Measurements from ENCODE around the gene SOX1. TPM values are rescaled to one million over a fixed set of nuclear protein-coding genes. Genes with fewer than 3 reads are reported as not detected.

SOX1 gene
- total RNA-seq, 2 experiments from 2014 or later = not detected

DNA sequence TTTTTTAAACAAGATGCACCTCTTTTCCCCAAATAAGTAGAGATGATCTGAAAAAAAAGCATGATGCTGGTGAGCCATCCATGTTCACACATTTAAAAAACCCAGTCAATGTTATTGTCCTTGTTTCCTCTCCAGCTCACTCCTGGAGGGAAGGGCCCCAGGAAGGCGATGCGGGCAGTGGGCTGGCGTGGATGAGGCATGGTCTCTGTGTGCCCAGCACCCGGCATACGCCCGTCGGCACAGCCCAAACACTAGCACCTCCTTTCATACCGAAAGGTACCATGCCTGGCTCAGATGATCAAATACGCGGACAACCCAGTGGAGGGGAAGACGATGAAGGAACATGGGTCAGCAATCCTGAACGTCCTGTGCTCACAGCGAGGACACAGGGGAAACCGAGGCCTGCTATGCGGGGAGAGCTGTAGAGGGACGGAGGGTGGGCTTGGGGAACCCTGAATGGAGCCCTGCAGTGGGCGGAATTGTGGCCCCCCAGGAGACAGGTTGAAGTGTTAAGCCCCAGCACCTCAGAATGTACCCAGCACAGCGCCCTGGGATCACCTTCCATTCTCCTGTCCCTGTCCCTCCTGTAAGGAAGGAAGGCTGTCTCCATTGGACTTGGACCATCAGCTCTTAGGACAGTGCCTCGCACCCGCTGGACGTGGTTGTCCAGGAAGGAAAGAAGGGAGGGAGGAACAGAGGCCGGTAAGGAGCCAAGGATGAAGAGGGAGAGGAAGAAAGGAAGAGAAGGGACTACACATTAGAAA is 49.4 kb downstream of the SOX1 start:
- POLR2A ChIA-PET = no interaction called here
- CTCF ChIA-PET (ENCODE audit: unreplicated experiment) = no interaction called here
- BruUV-seq (replicated peaks) = no TSS peak
- no peaks in the 10 kb centered on the region for H3K79me2 ChIP-seq (ENCODE audit: insufficient read depth, low read depth, low read length)
- H3K27ac ChIP-seq (ENCODE audit: low read depth, low read length, poor library complexity, severe bottlenecking) = no peak overlapping the region
- no peaks in the 10 kb centered on the region for H4K20me1 ChIP-seq (ENCODE audit: insufficient read depth, low read length)
- H3K4me2 ChIP-seq (ENCODE audit: low read length) = no peak overlapping the region
- TF ChIP-seq, protein P1, sequence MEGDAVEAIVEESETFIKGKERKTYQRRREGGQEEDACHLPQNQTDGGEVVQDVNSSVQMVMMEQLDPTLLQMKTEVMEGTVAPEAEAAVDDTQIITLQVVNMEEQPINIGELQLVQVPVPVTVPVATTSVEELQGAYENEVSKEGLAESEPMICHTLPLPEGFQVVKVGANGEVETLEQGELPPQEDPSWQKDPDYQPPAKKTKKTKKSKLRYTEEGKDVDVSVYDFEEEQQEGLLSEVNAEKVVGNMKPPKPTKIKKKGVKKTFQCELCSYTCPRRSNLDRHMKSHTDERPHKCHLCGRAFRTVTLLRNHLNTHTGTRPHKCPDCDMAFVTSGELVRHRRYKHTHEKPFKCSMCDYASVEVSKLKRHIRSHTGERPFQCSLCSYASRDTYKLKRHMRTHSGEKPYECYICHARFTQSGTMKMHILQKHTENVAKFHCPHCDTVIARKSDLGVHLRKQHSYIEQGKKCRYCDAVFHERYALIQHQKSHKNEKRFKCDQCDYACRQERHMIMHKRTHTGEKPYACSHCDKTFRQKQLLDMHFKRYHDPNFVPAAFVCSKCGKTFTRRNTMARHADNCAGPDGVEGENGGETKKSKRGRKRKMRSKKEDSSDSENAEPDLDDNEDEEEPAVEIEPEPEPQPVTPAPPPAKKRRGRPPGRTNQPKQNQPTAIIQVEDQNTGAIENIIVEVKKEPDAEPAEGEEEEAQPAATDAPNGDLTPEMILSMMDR (conservative IDR thresholded peaks at IDR 0.05; ENCODE audit: low read length) = no peak
- TF ChIP-seq EZH2phosphoT487 (IDR thresholded peaks at IDR 0.05; ENCODE audit: borderline replicate concordance, low read depth, low read length) = no peak
- no peaks in the 10 kb centered on the region for H3K9me2 ChIP-seq (ENCODE audit: insufficient read depth, low read length)
- H2AFZ ChIP-seq (ENCODE audit: low read length) = no peak overlapping the region
- no peak overlapping the region for H3K4me3 ChIP-seq (ENCODE audit: low read depth, low read length, poor library complexity, severe bottlenecking)
- no peaks in the 10 kb centered on the region for H3K4me1 ChIP-seq (ENCODE audit: insufficient read depth, low read length, poor library complexity, severe bottlenecking)
- intact Hi-C loops (cut with micrococcal nuclease; ENCODE audit: unreplicated experiment) = no loop called here
- no peaks in the 10 kb centered on the region for H3K9me3 ChIP-seq (ENCODE audit: low read length)
- H3K36me3 ChIP-seq (ENCODE audit: insufficient read depth, low read length) = no peaks in the 10 kb centered on the region
- no peak for DNase-seq (ENCODE audit: low spot score)

DNA sequence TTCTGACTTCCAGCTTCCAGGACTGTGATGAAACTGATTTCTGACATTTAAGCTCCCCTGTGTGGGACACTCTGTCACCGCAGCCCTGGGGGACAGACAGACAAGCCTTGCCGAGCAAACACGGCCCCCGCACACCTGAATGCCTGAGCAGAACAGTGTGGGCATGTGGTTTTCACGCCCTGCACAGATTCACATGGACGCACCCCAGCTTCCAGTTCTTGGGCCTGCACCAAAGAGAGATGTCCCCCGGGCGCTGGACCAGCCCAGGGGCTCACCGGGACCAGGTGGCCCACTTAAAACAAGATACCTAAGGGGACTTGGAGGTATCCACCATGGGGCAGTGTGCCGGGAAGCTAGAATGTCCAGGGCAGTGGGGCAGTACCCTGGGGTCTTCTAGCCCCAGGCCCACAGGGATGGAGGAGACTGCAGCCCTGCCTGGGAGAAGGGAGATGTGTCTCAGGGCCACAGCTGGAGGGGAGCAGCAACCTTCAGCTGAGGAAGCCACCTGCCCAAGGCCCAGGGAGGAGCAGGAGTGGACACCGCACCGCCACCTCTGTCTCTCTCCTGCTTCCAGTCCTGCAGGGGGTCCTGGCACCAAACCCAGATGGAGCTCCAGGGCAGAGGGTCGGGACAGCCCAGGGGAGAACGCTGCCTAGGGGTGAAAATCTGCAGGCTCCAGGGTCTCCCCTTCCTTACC is 50.5 kb downstream of the SOX1 start:
- Histone ChIP-seq H4K20me1 (ENCODE audit: insufficient read depth, low read length) (no peaks in the 10 kb centered on the region), H3K9me2 (ENCODE audit: insufficient read depth, low read length) (no peaks in the 10 kb centered on the region), H3K36me3 (ENCODE audit: insufficient read depth, low read length) (no peaks in the 10 kb centered on the region), H2AFZ (ENCODE audit: low read length) (no peak overlapping the region), H3K4me2 (ENCODE audit: low read length) (no peak overlapping the region), H3K79me2 (ENCODE audit: insufficient read depth, low read depth, low read length) (no peaks in the 10 kb centered on the region), H3K9me3 (ENCODE audit: low read length) (no peaks in the 10 kb centered on the region), H3K27ac (ENCODE audit: low read depth, low read length, poor library complexity, severe bottlenecking) (no peak overlapping the region), H3K4me1 (ENCODE audit: insufficient read depth, low read length, poor library complexity, severe bottlenecking) (no peaks in the 10 kb centered on the region), H3K4me3 (ENCODE audit: low read depth, low read length, poor library complexity, severe bottlenecking) (no peak overlapping the region)
- DNase-seq (ENCODE audit: low spot score) = no peak
- intact Hi-C loops (cut with micrococcal nuclease; ENCODE audit: unreplicated experiment) = no loop called here
- CTCF ChIA-PET (ENCODE audit: unreplicated experiment) = no interaction called here
- BruUV-seq (replicated peaks) = no TSS peak
- TF ChIP-seq, protein P1 (conservative IDR thresholded peaks at IDR 0.05; ENCODE audit: low read length) = no peak
- no peak for TF ChIP-seq EZH2phosphoT487 (IDR thresholded peaks at IDR 0.05; ENCODE audit: borderline replicate concordance, low read depth, low read length)
- POLR2A ChIA-PET = no interaction called here

DNA sequence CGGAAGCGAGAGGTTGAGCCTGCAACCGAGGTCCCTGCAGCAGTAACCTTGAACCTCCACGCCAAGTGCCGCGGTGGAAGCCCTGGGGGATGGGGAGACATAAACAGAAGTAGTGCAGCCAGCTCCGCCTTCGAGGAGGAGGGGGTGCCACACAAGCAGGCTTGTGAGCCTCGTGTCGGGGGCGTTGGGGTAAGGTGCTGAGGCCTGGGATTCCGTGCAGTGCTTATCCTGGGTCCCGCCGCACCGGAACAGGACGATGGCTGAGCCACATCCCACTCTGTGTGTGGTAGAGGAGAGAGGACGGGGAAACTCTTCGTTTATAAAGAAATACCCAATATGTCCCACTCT is 51.0 kb downstream of the SOX1 start:
- H3K9me3 ChIP-seq (ENCODE audit: low read length) = no peaks in the 10 kb centered on the region
- CTCF ChIA-PET (ENCODE audit: unreplicated experiment) = no interaction called here

More for the DNA sequence above, 51.0 kb downstream of the SOX1 start:
- intact Hi-C loops (cut with micrococcal nuclease; ENCODE audit: unreplicated experiment) = no loop called here
- no peak for DNase-seq (ENCODE audit: low spot score)
- no peaks in the 10 kb centered on the region for H3K36me3 ChIP-seq (ENCODE audit: insufficient read depth, low read length)
- no peak overlapping the region for H3K27ac ChIP-seq (ENCODE audit: low read depth, low read length, poor library complexity, severe bottlenecking)
- no TSS peak for BruUV-seq (replicated peaks)
- H3K4me2 ChIP-seq (ENCODE audit: low read length) = no peak overlapping the region
- H4K20me1 ChIP-seq (ENCODE audit: insufficient read depth, low read length) = no peaks in the 10 kb centered on the region
- H3K4me1 ChIP-seq (ENCODE audit: insufficient read depth, low read length, poor library complexity, severe bottlenecking) = no peaks in the 10 kb centered on the region
- TF ChIP-seq EZH2phosphoT487 (IDR thresholded peaks at IDR 0.05; ENCODE audit: borderline replicate concordance, low read depth, low read length) = no peak
- no peak overlapping the region for H2AFZ ChIP-seq (ENCODE audit: low read length)
- H3K4me3 ChIP-seq (ENCODE audit: low read depth, low read length, poor library complexity, severe bottlenecking) = no peak overlapping the region
- H3K79me2 ChIP-seq (ENCODE audit: insufficient read depth, low read depth, low read length) = no peaks in the 10 kb centered on the region
- no peaks in the 10 kb centered on the region for H3K9me2 ChIP-seq (ENCODE audit: insufficient read depth, low read length)
- POLR2A ChIA-PET = no interaction called here

Data from OCI-LY7 (cell line).